ENCODE data around the gene CEMP1.
"Not testable (repeated sequence)": the region's sequence is repeated elsewhere in the genome, so short reads cannot be mapped to it uniquely, and the experiment has no call there.

Gene CEMP1, protein sequence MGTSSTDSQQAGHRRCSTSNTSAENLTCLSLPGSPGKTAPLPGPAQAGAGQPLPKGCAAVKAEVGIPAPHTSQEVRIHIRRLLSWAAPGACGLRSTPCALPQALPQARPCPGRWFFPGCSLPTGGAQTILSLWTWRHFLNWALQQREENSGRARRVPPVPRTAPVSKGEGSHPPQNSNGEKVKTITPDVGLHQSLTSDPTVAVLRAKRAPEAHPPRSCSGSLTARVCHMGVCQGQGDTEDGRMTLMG

GRCh38 chr16:2531371-2531695, at the start of gene CEMP1:
Gene CEMP1 (minus strand): TSS chr16:2531408. CDS start chr16:2531073, 335 bp downstream.
- DNase-seq (ENCODE audit: low spot score), result no peak

GRCh38 chr16:2580818-2581217, 49.6 kb upstream of the CEMP1 start:
- not testable (repeated sequence) for DNase-seq (ENCODE audit: low spot score)

- DNase-seq (ENCODE audit: low spot score), result not testable (repeated sequence)
Observed at GRCh38 chr16:2580143-2580542, 48.9 kb upstream of the CEMP1 start.

DNA sequence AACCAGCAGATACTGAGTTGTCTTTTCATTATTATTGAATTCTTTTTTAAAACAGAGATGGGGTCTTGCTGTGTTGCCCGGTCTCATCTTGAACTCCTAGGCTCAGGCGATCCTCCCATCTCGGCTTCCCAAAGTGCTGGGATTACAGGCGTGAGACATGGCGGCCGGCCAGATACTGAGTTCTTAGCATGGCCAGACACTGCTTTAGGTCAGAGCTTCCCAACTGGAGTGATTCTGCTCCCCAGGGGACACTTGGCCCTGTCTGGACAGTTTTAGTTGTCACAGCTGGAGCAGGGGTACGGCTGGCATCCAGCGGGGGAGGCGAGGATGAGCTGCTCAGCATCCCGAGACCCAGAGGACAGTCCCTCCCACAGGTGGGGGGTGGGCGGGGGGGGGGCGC, 47.7 kb upstream of the CEMP1 start:
- DNase-seq (ENCODE audit: low spot score), result not testable (repeated sequence)

DNA sequence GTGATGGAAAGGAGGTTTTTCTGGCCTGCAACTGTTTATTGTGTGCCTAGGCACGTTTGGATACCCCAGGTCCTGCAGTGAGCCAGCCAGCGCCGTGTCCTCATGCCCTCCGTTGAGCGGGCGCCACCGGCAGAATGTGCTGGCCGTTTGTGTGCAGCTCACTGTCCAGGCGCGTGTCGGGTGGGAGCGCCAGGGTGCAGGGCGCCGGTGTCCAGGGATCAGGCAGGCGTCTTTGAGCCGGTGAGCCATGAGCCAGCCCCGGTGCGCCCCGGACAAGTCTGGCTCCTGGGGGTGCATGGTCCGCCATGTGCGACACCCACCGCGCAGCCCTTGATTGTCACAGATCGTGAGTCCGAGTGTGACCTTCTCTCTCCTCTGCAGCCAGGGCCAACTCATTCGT, 45.8 kb upstream of the CEMP1 start:
- DNase-seq (ENCODE audit: low spot score), result not testable (repeated sequence)

DNA sequence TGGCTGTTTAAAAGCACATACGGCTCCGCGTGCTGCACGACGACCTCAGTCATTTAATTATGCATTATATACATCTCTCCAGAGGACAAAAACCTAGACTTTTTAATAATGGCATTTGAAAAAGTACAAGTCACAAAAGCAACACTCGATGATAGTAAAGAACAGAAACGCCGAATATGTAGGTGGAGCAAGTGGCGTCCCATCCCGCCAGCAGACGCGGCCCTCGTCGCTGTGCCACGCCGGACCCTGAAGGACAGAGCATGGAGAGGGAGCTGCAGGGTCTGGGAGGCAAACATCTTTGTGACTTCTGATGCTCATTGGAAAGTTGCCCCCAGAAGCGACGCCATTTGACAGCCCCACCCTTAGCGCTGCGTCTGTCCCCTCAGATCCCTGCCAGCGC, 44.6 kb upstream of the CEMP1 start:
- DNase-seq (ENCODE audit: low spot score), result not testable (repeated sequence)

GRCh38 chr16:2572704-2573103, 41.5 kb upstream of the CEMP1 start:
- DNase-seq (ENCODE audit: low spot score), result not testable (repeated sequence)

- not testable (repeated sequence) for DNase-seq (ENCODE audit: low spot score)
Observed at GRCh38 chr16:2568573-2568972, 37.4 kb upstream of the CEMP1 start.

DNA sequence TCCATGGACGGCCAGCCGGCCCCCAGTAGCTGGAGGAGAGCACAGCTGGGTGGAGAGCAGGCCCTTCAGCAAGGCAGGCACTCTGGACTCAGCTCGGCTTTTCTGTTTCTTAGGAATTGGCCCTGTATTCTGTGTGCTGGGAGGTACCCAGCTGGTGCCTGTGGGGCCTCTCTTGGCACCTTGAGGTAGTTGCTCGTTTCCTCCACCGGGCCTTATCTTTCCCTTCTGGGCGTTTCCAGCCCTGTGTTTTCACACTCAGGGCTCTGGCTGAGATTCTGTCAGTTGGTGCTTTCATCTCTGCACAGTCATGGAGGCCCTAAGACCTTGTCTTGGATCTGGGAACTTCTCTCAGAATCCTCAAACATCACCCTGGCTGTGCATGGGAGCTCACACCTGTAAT, 36.3 kb upstream of the CEMP1 start:
- DNase-seq (ENCODE audit: low spot score), result not testable (repeated sequence)

DNA sequence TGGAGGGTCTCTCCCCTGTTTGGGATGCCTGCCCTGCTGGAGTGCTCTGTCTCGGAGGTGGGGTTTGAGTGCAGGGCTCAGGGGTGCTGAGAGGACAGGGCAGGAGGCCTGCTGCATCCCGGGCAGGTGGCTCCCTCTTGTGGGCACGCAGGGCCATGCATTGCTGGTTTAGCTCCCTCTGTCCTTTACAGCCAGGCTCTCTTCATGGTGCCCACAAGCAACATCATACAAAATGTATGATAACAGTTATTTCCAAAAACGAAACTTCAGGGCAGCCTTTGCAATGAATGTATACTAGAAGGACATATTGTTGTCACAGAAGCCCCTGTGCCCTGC, 29.6 kb upstream of the CEMP1 start:
- DNase-seq (ENCODE audit: low spot score), result not testable (repeated sequence)

GRCh38 chr16:2560131-2560797, 29.1 kb upstream of the CEMP1 start:
- DNase-seq (ENCODE audit: low spot score), result not testable (repeated sequence)

DNA sequence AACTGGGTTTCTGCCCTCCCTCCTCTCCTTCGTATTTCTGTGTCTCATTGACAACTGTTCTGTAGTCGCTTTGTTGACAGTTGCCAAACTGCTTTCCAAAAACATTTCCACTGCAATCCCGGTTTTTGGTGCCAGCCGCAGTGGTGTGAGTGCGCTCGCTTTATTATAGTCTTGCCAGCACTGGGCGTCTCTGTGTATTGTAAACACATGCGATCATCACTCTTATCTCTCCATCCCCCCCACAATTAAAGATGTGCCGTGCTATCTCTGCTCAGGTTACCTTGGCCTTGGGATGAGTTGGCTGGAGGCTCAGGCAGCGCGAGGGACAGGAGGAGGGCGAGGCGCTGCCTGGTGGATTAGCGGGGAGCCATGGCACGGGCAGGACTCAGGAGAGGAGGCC, 25.9 kb upstream of the CEMP1 start:
- not testable (repeated sequence) for DNase-seq (ENCODE audit: low spot score)

DNA sequence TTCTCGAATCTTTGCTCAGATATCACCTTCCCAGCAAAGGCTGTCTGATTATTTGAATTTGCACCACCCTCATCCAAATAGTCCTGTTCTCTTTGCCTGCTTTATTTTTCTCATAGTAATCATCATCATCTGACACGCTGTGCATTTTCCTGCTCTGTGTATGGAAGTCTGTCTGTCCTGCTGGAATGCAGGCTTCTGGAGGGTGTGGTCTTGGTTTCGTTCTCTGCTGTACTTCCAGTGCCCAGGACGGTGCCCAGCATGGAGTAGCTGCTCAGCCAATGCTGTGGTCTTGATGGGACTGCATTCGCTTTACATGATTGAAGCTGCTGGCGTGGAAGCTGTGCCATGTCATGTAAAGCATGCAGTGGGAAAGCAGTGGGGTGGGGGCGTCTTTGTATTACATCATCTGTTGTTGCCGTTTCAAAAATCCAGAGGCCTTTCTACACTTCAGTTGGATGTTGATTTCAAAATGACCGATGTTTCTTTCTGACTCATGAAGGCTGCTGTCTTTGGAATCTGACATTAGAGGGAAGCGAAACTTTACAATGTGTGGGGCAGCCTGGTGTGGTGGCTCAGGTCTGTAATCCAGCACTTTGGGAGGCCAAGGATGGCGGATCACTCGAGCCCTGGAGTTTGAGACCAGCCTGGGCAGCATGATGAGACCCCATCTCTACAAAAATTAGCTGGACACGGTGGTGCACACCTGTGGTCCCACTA, 23.7 kb upstream of the CEMP1 start:
- DNase-seq (ENCODE audit: low spot score), result not testable (repeated sequence)

DNA sequence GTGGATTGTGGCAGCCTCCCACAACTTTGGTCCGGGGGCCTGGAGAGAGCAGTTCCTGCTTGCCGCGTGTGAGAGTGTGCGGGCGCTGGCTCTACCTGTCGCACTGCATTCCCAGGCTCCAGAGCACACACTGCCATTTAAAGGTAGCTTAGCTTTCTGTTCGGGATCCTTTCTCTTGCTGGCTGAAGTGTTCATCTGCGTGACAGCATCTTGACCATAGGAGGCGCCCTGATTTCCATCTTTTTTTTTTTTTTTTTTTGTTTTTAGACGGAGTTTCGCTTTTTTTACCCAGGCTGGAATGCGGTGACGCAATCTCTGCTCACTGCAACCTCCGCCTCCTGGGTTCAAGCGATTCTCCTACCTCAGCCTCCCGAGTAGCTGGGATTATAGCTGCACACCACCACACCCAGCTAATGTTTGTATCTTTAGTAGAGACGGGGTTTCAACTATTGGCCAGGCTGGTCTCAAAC, 20.2 kb upstream of the CEMP1 start:
- DNase-seq (ENCODE audit: low spot score), result not testable (repeated sequence)

DNA sequence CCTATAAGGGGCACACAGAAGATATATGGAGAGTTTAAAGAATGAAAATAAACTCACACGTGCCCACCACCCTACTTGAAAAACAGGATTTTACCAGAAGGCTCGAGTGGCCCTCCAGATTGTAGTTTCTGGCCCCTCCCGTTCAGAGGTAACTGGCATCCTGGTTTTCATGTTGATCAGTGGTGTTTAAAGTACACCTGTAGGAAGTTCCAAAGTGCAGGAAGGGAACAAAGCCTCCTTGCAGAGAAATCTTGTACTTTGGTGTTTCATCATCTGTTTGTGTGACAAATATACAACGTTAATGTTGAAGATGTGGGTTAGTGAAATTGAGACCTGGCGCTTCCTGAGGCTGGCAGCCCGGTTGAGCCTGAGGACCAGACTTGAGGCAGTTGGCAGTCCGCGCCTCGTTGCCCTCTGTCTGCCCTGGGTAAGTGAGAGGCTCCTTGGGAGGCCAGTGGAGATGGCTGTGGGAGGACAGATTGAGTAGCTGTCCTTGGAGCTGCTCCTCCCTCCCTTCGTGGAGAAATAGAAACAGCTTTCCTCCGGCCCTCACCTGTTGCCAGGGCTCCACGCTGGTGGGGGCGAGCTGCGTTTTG, 19.2 kb upstream of the CEMP1 start:
- not testable (repeated sequence) for DNase-seq (ENCODE audit: low spot score)

GRCh38 chr16:2543771-2544170, 12.6 kb upstream of the CEMP1 start:
- DNase-seq (ENCODE audit: low spot score), result not testable (repeated sequence)

- not testable (repeated sequence) for DNase-seq (ENCODE audit: low spot score)
Observed at GRCh38 chr16:2541409-2541808, 10.2 kb upstream of the CEMP1 start.

GRCh38 chr16:2540912-2541311, 9.7 kb upstream of the CEMP1 start:
- DNase-seq (ENCODE audit: low spot score), result not testable (repeated sequence)

GRCh38 chr16:2539845-2540458, 8.7 kb upstream of the CEMP1 start:
- DNase-seq (ENCODE audit: low spot score), result not testable (repeated sequence)

GRCh38 chr16:2539192-2539844, 8.1 kb upstream of the CEMP1 start:
- DNase-seq (ENCODE audit: low spot score), result not testable (repeated sequence)
